Keratinocyte (primary cell): Measurements from ENCODE around the gene LRRC3C. TPM values are rescaled to one million over a fixed set of nuclear protein-coding genes. Genes with fewer than 3 reads are reported as not detected.

ENCODE experiments used
- DNase-seq: peaks from one replicate; pipeline ENCODE4 v3.0.0-alpha.2; 2011; ENCODE audit warnings: low read depth, missing footprints, low spot score
- FAIRE-seq: peaks from 2 replicates; lab custom pipeline; 2011; peaks lifted over from hg19 to GRCh38; lab: Jason Lieb, UNC
- H2AFZ ChIP-seq: 2 replicates; pipeline ENCODE4 v1.6.0; 2012; ENCODE audit warnings: low read length, control low read depth, inconsistent platforms; ENCODE audit not compliant: control insufficient read depth
- H3K27ac ChIP-seq: 2 replicates; pipeline ENCODE4 v1.5.1; 2011; ENCODE audit warnings: low read length; ENCODE audit not compliant: control insufficient read depth, insufficient read depth
- H3K27me3 ChIP-seq: 3 replicates; pipeline ENCODE4 v1.6.0; 2011; ENCODE audit warnings: low read length; ENCODE audit not compliant: control insufficient read depth, insufficient read depth; ENCODE audit errors: extremely low read depth
- H3K36me3 ChIP-seq, 2 experiments: 2 replicates in 1 of 2; 3 replicates in 1 of 2; pipeline ENCODE4 v1.5.1; 2011; ENCODE audit warnings: low read length in 2 of 2, mild to moderate bottlenecking in 1 of 2; ENCODE audit not compliant: control insufficient read depth in 2 of 2, insufficient read depth in 2 of 2; ENCODE audit errors: extremely low read depth in 1 of 2
- H3K4me1 ChIP-seq: 3 replicates; pipeline ENCODE4 v1.5.1; 2011; ENCODE audit warnings: low read length; ENCODE audit not compliant: control insufficient read depth, insufficient read depth; ENCODE audit errors: extremely low read depth
- H3K4me2 ChIP-seq: 3 replicates; pipeline ENCODE4 v1.6.0; 2011; ENCODE audit warnings: low read depth, low read length; ENCODE audit not compliant: control insufficient read depth, insufficient read depth; ENCODE audit errors: extremely low read depth
- H3K4me3 ChIP-seq, 3 experiments: fragments of 200-600 bp in 1 of 3; sonication (generic) in 1 of 3; 2 replicates in 2 of 3; 3 replicates in 1 of 3; pipeline ENCODE4 v1.5.1; 2011 to 2016; ENCODE audit warnings: low read length in 3 of 3, mild to moderate bottlenecking in 3 of 3, control low read depth in 2 of 3, inconsistent platforms in 1 of 3, low read depth in 1 of 3, mixed read lengths in 1 of 3, mixed run types in 1 of 3, moderate library complexity in 1 of 3; ENCODE audit not compliant: control insufficient read depth in 2 of 3, insufficient read depth in 2 of 3; ENCODE audit errors: extremely low read depth in 1 of 3
- H3K79me2 ChIP-seq: 2 replicates; pipeline ENCODE4 v1.6.0; 2012; ENCODE audit warnings: low read length; ENCODE audit not compliant: control insufficient read depth, insufficient read depth
- H3K9ac ChIP-seq: 3 replicates; pipeline ENCODE4 v1.6.0; 2011; ENCODE audit warnings: low read length; ENCODE audit not compliant: control insufficient read depth, insufficient read depth; ENCODE audit errors: extremely low read depth
- H3K9me1 ChIP-seq: 3 replicates; pipeline ENCODE4 v1.6.0; 2011; ENCODE audit warnings: low read length; ENCODE audit not compliant: control insufficient read depth, insufficient read depth; ENCODE audit errors: extremely low read depth
- H3K9me3 ChIP-seq: 2 replicates; pipeline ENCODE4 v1.5.1; 2012; ENCODE audit warnings: low read depth, low read length; ENCODE audit not compliant: control insufficient read depth
- H4K20me1 ChIP-seq: 3 replicates; pipeline ENCODE4 v1.6.0; 2011; ENCODE audit warnings: low read length; ENCODE audit not compliant: control insufficient read depth, insufficient read depth; ENCODE audit errors: extremely low read depth
- CTCF ChIP-seq, 3 experiments: IDR thresholded peaks in 1 of 3; conservative IDR thresholded peaks in 1 of 3; optimal IDR thresholded peaks in 1 of 3; 2 replicates in 2 of 3; 3 replicates in 1 of 3; pipeline versions ENCODE3 to v1.5.1; 2011; ENCODE audit warnings: low read length in 3 of 3, mild to moderate bottlenecking in 3 of 3, moderate library complexity in 2 of 3, control low read depth in 1 of 3, inconsistent platforms in 1 of 3; ENCODE audit not compliant: insufficient read depth in 2 of 3; ENCODE audit errors: extremely low read depth in 1 of 3
- EZH2 ChIP-seq: IDR thresholded peaks from one replicate; pipeline ENCODE4 v1.6.1; 2012; ENCODE audit warnings: inconsistent platforms, mild to moderate bottlenecking, low read length, moderate library complexity
- dilution Hi-C: fragments of 300-500 bp; cut with MboI; formaldehyde crosslinking; loops from one replicate; pipeline ENCODE4 v1.7.0; 2020; ENCODE audit warnings: low sequenced_read_pairs; ENCODE audit not compliant: extremely low pct_ligation_motif_present
- polyA plus RNA-seq, 5 experiments: library from polyadenylated mRNA; depleted of rRNA in 3 of 5; stranded (reverse) in 3 of 5; stranded (forward) in 1 of 5; unstranded in 1 of 5; fragments of >200 nt; gene quantifications; 1 replicate in 1 of 5; 2 replicates in 3 of 5; 3 replicates in 1 of 5; pipeline versions ENCODE4 v1.2.1 to v1.2.3, GENCODE V29; 2011 to 2012; ENCODE audit warnings: missing spikeins in 2 of 5, low read depth in 1 of 5, low replicate concordance in 1 of 5

Gene LRRC3C
- polyA plus RNA-seq, 1 donor (not counting 4 experiments of a cell fraction or from before 2014, with no cell fraction given) = not detected

- Histone ChIP-seq H4K20me1 (peaks cover 4% of the 10 kb centered on the region), H3K9ac (no peak overlapping the region), H3K4me2 (no peak overlapping the region), H3K27me3 (no peaks in the 10 kb centered on the region), H3K9me3 (no peaks in the 10 kb centered on the region), H3K9me1 (peaks cover 2% of the 10 kb centered on the region), H3K4me3 (no peak overlapping the region), H3K36me3 (peaks cover 26 to 33% of the 10 kb centered on the region in 2 experiments), H3K27ac (no peak overlapping the region), H2AFZ (no peak overlapping the region), H3K4me1 (peaks cover 3% of the 10 kb centered on the region), H3K79me2 (peaks cover 12% of the 10 kb centered on the region)
- DNase-seq (no peak), FAIRE-seq (no peak)
- dilution Hi-C loops = no loop called here
- TF ChIP-seq EZH2 (no peak), CTCF (optimal IDR thresholded peaks at IDR 0.05 in 1 of 3, IDR thresholded peaks at IDR 0.05 in 1 of 3, conservative IDR thresholded peaks at IDR 0.05 in 1 of 3; ENCODE audit: extremely low read depth in 1 of 3, insufficient read depth in 2 of 3, low read length in 3 of 3) (no peak)
Measured at GRCh38 chr17:39920218-39921210, 7.0 kb upstream of the LRRC3C start.

DNA sequence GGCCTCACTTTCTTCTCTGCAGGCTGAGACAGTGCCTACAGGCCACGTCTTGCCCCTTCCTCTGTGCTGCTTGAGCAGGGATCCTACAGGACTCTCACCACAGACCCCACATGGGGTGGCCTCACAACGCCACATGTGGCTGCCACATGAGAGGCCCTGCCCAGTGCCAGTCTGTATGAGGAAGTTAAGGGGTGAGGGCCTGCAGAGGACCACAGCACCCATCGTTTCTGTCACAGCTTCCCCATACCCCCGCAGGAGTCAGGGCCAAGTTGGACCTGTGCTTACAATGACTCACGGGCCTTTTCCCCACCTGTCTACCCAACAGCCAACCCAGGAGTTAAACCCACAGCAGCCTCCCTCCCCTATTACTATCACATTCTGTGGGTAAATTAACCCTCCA is 6.2 kb upstream of the LRRC3C start:
- Histone ChIP-seq H3K4me3 (no peak overlapping the region), H2AFZ (no peak overlapping the region), H3K36me3 (peaks cover 26 to 33% of the 10 kb centered on the region in 2 experiments), H3K9me3 (no peaks in the 10 kb centered on the region), H3K79me2 (peaks cover 20% of the 10 kb centered on the region), H3K27me3 (no peaks in the 10 kb centered on the region), H3K27ac (no peak overlapping the region), H3K9me1 (peaks cover 6% of the 10 kb centered on the region), H3K9ac (no peak overlapping the region), H3K4me1 (peaks cover 8% of the 10 kb centered on the region), H4K20me1 (peaks cover 4% of the 10 kb centered on the region), H3K4me2 (no peak overlapping the region)
- TF ChIP-seq EZH2 = no peak
- TF ChIP-seq CTCF (optimal IDR thresholded peaks at IDR 0.05 in 1 of 3, IDR thresholded peaks at IDR 0.05 in 1 of 3, conservative IDR thresholded peaks at IDR 0.05 in 1 of 3; ENCODE audit: extremely low read depth in 1 of 3, insufficient read depth in 2 of 3, low read length in 3 of 3) = no peak
- DNase-seq (no peak), FAIRE-seq (no peak)
- dilution Hi-C loops = no loop called here
